Measurements from ENCODE around the gene PRKRIP1. TPM values are rescaled to one million over a fixed set of nuclear protein-coding genes. Genes with fewer than 3 reads are reported as not detected.

PRKRIP1 gene
- total and polyA plus RNA-seq, 2 experiments from 2014 or later, result 25.5 to 29.1 TPM

DNA sequence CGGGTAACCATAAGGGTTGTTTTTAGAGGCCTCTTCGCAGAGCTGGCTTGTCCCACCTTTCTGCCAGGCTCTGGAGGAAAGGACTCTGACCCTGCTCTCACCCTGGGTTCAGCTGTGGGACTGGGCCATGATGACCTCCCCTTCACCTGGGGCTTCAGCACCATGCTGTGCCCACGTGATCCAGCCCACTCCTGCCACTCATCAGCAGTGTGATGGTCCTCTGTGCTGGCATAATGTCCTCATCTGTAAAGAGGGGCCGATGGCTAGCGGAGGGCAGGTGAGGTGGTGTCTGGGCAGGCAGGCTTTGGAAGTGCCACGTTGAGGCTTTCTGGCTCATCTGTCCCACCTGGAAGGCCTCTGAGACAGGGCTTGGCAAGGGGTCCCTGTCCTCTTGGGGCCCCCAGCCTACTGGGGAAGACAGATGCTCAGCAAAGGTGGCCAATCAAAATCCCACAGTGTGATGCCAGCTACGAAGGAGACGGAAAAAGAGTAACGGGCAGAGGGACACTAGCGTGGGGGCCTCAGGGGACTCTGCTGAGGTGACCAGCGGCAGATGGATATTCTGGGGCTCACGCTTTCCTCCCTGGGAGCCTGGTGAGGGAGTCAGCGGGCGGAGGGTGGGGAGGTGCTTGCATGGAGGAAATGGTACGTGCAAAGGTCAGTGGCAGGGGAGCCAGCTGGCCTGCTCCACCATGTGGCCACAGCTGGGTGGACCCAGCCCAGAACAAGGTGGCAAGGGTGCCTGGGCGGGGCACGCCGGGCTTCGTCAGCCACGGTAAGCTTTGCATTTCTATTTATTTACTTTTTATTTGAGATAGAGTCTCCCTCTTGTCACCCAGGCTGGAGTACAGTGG is 74.0 kb downstream of the PRKRIP1 start:
- H3K36me3 Mint-ChIP-seq (ENCODE audit: low read depth), result peaks cover 23% of the 10 kb centered on the region
- H3K9me2 ChIP-seq (ENCODE audit: insufficient read depth), result no peaks in the 10 kb centered on the region
- H3K4me3 Mint-ChIP-seq, result no peak overlapping the region
- ATAC-seq (no peak), DNase-seq (ENCODE audit: low spot score) (no peak)
- H3K4me1 Mint-ChIP-seq, result peaks cover 10% of the 10 kb centered on the region; the same call in 2 of the 3 replicates
- H3F3A ChIP-seq (replicated peaks; ENCODE audit: low read depth), result peaks cover 6% of the 10 kb centered on the region; the same call in 1 of the 2 replicates
- H3K27me3 Mint-ChIP-seq (ENCODE audit: insufficient read depth, low read depth, poor library complexity), result peaks cover 21% of the 10 kb centered on the region
- H3K27ac ChIP-seq (ENCODE audit: low read depth), result no peak overlapping the region
- no peak overlapping the region for H2AFZ ChIP-seq
- no peaks in the 10 kb centered on the region; the same call in 2 of the 3 replicates for H3K9me3 Mint-ChIP-seq
- H3K27me3 ChIP-seq (ENCODE audit: insufficient read depth), result no peaks in the 10 kb centered on the region
- 0 out of 2 replicates have a peak, but pooled peaks cover 6% of the 10 kb centered on the region for H3K4me1 ChIP-seq (ENCODE audit: insufficient read depth)
- peaks cover 4% of the 10 kb centered on the region; the same call in 1 of the 2 replicates for H4K20me1 ChIP-seq (replicated peaks; ENCODE audit: insufficient read depth)
- H3K4me2 ChIP-seq, result no peak overlapping the region
- H3K79me2 ChIP-seq (replicated peaks; ENCODE audit: insufficient read depth), result no peaks in the 10 kb centered on the region
- no peak for TF ChIP-seq JUNB (IDR thresholded peaks at IDR 0.05; ENCODE audit: unreplicated experiment)
- no peak for TF ChIP-seq STAT1 (IDR thresholded peaks at IDR 0.05; ENCODE audit: unreplicated experiment)
- TF ChIP-seq NANOG (IDR thresholded peaks at IDR 0.05; ENCODE audit: borderline replicate concordance), result no peak
- no peak for TF ChIP-seq ZNF331 (CRISPR knock-in tag; IDR thresholded peaks at IDR 0.05; ENCODE audit: low read depth)
- no peak for TF ChIP-seq EZH2 (IDR thresholded peaks at IDR 0.05; ENCODE audit: low read depth, unreplicated experiment)
- no peak for TF ChIP-seq EZH2phosphoT487 (IDR thresholded peaks at IDR 0.05; ENCODE audit: unreplicated experiment)
- TF ChIP-seq POLR2AphosphoS5 (IDR thresholded peaks at IDR 0.05; ENCODE audit: low read depth), result no peak
- TF ChIP-seq, protein P1, sequence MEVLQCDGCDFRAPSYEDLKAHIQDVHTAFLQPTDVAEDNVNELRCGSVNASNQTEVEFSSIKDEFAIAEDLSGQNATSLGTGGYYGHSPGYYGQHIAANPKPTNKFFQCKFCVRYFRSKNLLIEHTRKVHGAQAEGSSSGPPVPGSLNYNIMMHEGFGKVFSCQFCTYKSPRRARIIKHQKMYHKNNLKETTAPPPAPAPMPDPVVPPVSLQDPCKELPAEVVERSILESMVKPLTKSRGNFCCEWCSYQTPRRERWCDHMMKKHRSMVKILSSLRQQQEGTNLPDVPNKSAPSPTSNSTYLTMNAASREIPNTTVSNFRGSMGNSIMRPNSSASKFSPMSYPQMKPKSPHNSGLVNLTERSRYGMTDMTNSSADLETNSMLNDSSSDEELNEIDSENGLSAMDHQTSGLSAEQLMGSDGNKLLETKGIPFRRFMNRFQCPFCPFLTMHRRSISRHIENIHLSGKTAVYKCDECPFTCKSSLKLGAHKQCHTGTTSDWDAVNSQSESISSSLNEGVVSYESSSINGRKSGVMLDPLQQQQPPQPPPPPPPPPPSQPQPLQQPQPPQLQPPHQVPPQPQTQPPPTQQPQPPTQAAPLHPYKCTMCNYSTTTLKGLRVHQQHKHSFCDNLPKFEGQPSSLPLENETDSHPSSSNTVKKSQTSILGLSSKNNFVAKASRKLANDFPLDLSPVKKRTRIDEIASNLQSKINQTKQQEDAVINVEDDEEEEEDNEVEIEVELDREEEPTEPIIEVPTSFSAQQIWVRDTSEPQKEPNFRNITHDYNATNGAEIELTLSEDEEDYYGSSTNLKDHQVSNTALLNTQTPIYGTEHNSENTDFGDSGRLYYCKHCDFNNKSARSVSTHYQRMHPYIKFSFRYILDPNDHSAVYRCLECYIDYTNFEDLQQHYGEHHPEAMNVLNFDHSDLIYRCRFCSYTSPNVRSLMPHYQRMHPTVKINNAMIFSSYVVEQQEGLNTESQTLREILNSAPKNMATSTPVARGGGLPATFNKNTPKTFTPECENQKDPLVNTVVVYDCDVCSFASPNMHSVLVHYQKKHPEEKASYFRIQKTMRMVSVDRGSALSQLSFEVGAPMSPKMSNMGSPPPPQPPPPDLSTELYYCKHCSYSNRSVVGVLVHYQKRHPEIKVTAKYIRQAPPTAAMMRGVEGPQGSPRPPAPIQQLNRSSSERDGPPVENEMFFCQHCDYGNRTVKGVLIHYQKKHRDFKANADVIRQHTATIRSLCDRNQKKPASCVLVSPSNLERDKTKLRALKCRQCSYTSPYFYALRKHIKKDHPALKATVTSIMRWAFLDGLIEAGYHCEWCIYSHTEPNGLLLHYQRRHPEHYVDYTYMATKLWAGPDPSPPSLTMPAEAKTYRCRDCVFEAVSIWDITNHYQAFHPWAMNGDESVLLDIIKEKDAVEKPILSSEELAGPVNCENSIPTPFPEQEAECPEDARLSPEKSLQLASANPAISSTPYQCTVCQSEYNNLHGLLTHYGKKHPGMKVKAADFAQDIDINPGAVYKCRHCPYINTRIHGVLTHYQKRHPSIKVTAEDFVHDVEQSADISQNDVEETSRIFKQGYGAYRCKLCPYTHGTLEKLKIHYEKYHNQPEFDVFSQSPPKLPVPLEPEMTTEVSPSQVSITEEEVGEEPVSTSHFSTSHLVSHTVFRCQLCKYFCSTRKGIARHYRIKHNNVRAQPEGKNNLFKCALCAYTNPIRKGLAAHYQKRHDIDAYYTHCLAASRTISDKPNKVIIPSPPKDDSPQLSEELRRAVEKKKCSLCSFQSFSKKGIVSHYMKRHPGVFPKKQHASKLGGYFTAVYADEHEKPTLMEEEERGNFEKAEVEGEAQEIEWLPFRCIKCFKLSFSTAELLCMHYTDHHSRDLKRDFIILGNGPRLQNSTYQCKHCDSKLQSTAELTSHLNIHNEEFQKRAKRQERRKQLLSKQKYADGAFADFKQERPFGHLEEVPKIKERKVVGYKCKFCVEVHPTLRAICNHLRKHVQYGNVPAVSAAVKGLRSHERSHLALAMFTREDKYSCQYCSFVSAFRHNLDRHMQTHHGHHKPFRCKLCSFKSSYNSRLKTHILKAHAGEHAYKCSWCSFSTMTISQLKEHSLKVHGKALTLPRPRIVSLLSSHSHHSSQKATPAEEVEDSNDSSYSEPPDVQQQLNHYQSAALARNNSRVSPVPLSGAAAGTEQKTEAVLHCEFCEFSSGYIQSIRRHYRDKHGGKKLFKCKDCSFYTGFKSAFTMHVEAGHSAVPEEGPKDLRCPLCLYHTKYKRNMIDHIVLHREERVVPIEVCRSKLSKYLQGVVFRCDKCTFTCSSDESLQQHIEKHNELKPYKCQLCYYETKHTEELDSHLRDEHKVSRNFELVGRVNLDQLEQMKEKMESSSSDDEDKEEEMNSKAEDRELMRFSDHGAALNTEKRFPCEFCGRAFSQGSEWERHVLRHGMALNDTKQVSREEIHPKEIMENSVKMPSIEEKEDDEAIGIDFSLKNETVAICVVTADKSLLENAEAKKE (CRISPR knock-in tag; IDR thresholded peaks at IDR 0.05), result no peak
- no peak overlapping the region for H3K27ac Mint-ChIP-seq
- no peaks in the 10 kb centered on the region for H3K36me3 ChIP-seq (ENCODE audit: insufficient read depth)
- no peak overlapping the region for H3K4me3 ChIP-seq

Measured in GM23338 (cell line).